ENCODE results near the gene SRRD. TPM values are rescaled to one million over a fixed set of nuclear protein-coding genes. Genes with fewer than 3 reads are reported as not detected.
"Not testable (repeated sequence)": the region's sequence is repeated elsewhere in the genome, so short reads cannot be mapped to it uniquely, and the experiment has no call there.

Gene SRRD, protein sequence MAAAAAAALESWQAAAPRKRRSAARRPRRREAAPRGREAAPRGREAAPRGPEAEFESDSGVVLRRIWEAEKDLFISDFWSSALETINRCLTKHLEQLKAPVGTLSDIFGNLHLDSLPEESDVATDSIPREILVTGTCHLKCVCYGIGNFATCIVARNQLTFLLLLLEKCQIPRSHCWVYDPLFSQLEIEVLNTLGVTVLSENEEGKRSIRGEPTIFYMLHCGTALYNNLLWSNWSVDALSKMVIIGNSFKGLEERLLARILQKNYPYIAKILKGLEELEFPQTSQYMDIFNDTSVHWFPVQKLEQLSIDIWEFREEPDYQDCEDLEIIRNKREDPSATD
- total RNA-seq (2014; rRNA removed; shearing (Covaris generic)) = 27.3 and 37.1 TPM in 2 replicates
- 36.6 and 38.2 TPM in 2 replicates for polyA plus RNA-seq (2015; cell fraction: cytosol; rRNA removed)
- 19.4 and 22.5 TPM in 2 replicates for polyA plus RNA-seq (2015; cell fraction: nucleus; rRNA removed)

DNA sequence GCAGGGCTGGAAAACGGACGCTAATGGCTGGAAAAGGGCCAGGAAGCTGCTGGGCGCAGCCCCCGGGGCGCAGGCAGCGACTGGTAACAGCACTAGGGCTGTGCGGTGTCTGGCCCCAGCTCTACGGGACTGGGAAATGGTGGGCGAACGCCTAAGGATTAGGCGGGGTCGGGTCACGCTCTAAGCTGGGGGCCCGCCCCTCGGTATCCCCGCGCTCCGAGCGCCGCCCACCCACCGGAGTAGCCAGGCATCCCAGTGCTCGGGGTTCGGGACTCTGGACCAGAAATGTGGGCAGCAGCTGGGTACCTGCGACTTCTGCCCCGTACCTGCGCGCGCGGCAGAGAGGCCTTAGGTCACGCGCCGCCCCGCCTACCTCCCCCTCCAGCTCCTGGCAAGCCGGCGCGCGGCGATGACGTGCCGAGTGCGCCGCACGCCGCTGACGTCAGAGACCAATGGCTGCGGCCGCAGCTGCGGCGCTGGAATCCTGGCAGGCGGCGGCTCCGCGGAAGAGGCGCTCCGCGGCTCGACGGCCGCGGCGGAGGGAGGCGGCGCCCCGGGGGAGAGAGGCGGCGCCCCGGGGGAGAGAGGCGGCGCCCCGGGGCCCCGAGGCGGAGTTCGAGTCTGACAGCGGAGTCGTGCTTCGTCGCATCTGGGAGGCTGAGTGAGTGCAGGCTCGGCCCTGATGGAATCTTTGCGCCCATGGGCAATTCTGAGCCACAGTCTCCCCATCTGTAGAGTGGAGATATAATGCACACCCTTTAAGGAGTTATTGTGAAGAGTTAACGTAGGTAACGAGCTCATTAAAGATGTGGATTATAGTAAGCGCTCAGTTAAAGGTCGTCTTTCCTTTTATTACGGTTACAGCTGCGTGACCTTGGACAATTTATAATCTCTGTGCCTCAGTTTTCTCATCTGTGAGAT lies at the start of gene SRRD, which contains the start of gene HPS4:
SRRD (plus strand) TSS at position 439 of the 921 bp plus-strand sequence; CDS start at position 453, 14 bp downstream.
HPS4 (minus strand) TSS at position 345 of the 921 bp plus-strand sequence. CDS start 2,021 bp downstream, outside the sequence.
- DNase-seq (ENCODE audit: low read depth) = peak; percentile 81

DNA sequence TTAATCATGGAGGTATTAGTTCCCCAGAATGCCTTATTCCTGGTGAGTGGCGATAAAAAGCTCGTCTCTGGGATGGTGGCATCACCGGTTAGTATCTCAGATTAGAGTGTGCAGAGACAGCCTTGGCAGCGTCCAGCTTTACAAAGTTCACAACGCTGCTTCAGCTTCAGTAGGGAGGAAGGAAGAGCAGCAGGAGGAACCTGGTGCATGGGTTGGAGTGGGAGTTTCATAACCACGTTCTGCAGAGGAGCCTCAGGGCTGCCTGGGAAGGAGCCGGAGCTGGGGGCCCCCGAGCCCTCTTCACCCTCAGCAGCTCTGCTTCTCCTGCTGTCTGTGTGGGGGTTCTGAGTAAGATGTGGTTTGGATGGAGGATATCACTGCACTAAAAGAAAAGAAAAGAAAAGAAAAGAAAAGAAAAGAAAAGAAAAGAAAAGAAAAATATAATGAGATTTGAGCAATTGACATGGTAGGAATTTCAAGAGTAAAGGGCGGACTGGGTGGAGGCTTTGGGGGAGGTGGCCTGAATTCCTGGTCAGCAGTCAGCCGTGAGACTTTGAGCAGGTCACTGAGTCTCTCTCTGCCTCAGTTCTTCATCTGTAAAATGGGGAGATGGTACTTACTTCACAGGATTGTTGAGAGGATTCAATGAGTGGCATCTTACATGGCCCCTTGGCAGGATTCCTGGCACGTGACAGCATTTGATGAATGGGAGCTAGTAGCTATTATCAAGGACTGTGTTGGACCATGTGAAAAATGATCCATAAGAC lies 48.2 kb upstream of the SRRD start:
- DNase-seq (ENCODE audit: low read depth) = no peak

DNA sequence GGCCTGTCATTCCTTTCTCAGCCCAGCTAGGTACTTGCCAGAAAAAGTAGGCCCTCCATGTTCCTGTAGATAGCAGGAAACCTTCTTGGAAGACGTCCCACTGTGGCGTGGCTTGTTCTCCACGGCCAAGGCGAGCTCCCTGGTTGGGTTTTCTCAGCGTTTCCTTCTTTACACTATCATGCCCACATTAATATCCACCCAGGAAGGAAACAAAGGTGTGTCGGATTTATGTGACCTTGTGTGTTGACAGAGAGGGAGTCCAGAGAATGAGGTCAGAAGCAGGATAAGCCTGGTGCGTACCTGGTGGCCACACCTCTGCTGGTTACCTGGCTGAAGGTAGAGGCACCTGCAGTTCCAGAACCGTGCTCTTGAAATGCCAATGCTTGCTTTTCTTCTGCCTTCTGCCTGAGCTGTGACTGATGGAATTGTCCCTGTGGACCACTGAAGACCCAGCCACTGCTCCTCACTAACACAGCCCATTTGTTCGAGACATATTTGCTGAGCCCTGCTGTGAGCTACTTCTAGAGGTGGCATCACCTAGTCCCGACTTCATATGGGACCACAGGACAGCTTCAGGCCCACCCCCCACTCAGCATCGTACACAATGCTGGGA lies 46.7 kb upstream of the SRRD start:
- no peak for DNase-seq (ENCODE audit: low read depth)

- DNase-seq (ENCODE audit: low read depth) = no peak
Observed at GRCh38 chr22:26437694-26438392, 45.8 kb upstream of the SRRD start.

GRCh38 chr22:26438776-26439175 lies 44.9 kb upstream of the SRRD start:
- DNase-seq (ENCODE audit: low read depth) = not testable (repeated sequence)

DNA sequence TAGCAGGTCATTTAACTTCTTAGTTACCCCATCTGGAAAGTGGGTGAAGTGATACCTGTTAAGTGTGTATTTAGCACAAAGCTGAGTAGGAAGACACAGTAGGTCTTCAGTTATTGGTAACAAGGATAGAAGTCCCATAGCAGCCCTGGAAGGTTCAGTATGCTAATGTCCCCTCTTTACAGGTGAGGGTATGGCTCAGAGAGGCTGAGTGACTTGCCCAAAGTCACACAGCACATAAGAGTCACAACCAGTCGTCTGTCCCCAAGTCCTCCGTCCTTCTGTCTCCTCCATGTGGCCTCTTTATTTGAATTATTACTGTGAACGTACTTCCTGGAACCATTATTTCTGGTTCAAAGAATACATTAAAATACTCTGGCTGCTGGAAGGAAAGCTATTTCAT lies 44.1 kb upstream of the SRRD start:
- DNase-seq (ENCODE audit: low read depth) = no peak

DNA sequence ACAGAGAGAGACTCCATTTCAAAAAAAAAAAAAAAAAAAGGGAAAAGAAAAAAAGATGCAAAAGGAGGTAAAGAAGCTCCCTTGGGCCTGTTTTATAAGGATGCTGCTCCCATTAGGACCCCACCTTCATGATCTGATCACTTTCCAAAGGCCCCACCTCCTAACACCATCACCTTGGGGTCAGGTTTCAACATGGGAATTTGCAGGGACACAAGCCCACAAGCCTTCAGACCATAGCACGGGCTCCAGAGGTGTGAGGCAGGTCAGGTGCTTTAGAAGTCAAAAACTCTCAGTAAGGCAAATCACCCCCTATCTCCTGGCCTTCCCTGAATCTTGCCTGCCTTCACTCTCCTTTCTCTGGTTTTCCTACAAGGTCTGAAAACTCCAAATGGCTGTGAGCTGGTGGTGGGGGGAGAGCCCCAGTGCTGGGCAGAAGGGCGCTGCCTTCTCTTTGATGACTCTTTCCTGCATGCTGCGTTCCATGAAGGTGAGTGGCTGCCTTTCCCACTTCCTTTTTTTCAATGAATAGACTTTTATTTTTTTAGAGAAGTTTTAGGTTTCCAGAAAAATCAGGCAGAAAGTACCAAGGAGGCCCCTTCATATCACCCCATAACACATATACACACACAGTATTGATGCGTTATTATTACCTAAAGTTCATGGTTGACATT lies 41.5 kb upstream of the SRRD start:
- DNase-seq (ENCODE audit: low read depth) = peak; percentile 40

- no peak for DNase-seq (ENCODE audit: low read depth)
Observed at GRCh38 chr22:26443901-26444690, 39.6 kb upstream of the SRRD start.

DNA sequence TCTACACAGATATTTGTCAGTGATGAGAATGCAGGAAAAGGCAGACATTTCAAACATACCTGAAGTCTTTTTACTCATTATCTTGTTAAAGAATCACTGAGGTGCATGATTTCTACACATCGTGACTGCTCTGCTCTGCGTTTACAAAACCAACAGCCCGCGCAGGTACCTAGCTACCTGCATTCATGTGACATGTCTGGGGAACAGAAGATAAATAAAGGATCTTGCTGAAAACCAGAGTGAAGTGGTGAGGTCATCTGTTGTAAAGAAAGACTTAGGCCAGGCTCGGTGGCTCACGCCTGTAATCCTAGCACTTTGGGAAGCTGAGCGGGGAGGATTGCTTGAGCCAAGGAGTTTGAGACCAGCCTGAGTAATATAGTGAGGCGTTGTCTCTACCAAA lies 38.9 kb upstream of the SRRD start:
- DNase-seq (ENCODE audit: low read depth) = no peak

- DNase-seq (ENCODE audit: low read depth) = no peak
Observed at GRCh38 chr22:26445577-26446275, 38.0 kb upstream of the SRRD start.

DNA sequence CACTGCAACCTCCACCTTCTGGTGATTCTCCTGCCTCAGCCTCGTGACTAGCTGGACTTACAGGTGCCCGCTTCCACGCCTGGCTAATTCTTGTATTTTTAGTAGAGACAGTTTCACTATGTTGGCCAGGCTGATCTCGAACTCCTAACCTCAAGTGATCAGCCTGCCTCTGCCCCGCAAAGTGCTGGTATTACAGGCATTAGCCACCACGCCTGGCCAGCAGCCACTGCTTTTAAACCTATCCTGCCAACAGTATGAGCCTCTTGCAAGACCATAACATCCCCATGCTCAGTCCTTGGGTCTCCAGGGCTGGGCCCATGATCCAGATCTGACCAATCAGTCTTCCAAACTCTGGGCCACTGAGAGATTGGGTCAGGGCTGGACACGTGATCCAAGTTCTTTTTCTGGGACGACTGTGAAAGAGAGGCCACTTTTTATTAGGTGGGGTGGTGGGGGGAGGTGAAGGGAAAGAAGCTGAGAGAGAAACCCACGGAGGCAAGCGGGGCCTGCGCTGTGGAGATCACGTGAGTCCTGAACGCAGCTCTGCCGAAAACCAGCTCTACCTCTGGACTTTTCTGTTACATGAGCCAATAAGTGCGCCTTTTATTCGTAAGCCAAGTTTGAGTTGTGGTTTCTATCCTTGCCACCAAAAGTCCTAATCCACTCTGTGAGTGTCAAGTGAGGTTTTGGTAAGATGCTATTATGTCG lies 36.7 kb upstream of the SRRD start:
- no peak for DNase-seq (ENCODE audit: low read depth)

DNA sequence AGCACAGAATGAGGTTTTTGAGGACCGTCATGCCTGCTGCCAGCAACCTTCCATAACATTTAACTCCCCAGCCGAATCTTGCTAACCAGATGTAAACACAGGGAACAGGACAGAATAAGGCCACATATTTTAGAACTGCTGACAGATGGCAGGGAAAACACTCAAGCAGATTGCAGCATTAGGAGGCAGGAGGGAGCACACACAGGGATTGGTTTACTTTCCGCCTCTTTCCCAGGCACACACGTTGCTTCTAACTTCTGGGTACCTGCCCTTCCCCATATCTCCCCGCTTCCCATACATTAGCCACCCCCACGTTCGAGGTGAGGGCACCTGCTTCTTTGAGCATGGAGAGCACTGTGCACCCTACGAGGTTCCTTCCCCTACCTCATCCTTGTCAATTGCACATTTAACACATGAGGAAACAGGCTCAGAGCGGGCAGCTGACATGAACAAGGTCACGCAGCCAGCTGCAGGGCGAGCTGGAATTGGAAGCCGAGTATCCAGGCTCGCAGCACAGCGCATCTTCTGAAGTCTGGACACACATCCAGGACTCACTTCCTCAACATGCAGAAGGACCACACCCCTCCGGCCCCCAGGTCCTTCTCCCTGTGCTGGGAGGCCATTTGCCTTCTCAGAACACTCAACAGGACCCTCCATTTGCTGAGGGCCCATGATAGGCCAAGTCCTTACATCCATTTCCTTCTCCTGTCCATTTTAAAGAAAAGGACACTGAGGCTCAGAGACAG lies 35.9 kb upstream of the SRRD start:
- no peak for DNase-seq (ENCODE audit: low read depth)

DNA sequence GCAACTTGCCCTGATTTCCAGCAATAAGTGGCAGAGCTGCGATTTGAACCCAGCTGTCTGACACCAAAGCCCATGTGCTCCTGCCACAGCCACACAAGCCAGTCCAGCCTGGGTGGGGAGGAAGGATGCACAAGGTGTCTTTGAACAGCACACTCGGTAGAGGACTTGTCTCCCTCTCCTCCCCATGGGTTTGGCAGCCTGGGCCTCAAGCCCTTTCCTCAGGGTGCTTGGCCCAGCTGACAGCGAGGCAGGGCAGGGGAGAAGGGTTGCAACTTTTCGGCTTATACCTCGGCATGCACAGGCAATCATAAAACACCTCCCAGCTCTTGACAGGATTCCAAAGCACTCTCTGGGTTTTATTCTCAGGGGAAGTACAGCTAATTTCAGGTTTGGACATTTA lies 35.3 kb upstream of the SRRD start:
- no peak for DNase-seq (ENCODE audit: low read depth)

DNA sequence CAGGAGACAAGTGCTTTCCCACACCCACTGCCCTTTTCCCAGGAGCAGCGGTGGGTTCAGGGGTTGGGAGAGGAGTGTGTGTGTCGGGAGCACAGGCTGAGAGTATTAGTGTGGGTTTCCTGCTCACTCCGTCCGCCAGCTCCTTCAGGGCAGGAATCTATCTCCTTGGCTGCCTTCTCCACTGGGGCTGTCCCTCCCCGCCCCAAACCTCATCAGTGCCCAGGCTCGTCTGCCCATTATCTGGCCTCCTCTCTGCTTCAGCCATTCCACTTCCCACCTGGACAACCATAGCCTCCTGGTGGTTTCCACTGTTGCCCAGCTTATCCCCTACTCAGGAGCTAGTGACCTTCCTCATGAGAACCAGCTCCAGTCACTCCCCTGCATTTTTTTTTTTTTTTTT lies 34.7 kb upstream of the SRRD start:
- no peak for DNase-seq (ENCODE audit: low read depth)

GRCh38 chr22:26450453-26451185 lies 33.1 kb upstream of the SRRD start:
- DNase-seq (ENCODE audit: low read depth) = no peak
